Activated CD8-positive, alpha-beta memory T cell treated with anti-CD3 and anti-CD28 coated beads, Interleukin-2, amount 50 U/mL, for 4 hours (primary cell): ENCODE measurements around the gene NPNT.
"Not testable (repeated sequence)": the region's sequence is repeated elsewhere in the genome, so short reads cannot be mapped to it uniquely, and the experiment has no call there.

ENCODE experiments used
- DNase-seq: peaks from one replicate; pipeline ENCODE4 v3.0.0-alpha.2; 2020

Gene NPNT

GRCh38 chr4:105894660-105895582 is at the start of gene NPNT:
TSS of gene NPNT (plus strand) at chr4:105895471. CDS start at chr4:105895653, 182 bp downstream.
- DNase-seq: no peak

GRCh38 chr4:105845559-105845958 is 49.7 kb upstream of the NPNT start:
- no peak for DNase-seq

GRCh38 chr4:105848359-105848758 is 46.9 kb upstream of the NPNT start:
- DNase-seq: not testable (repeated sequence)

- DNase-seq: no peak
Measured at GRCh38 chr4:105851196-105851595, 44.1 kb upstream of the NPNT start.

GRCh38 chr4:105852230-105852629 is 43.0 kb upstream of the NPNT start:
- not testable (repeated sequence) for DNase-seq

GRCh38 chr4:105858466-105859040 is 36.7 kb upstream of the NPNT start:
- DNase-seq: no peak

GRCh38 chr4:105859233-105859632 is 36.0 kb upstream of the NPNT start:
- no peak for DNase-seq

- DNase-seq: no peak
Measured at GRCh38 chr4:105870963-105871362, 24.3 kb upstream of the NPNT start.

GRCh38 chr4:105871997-105872396 is 23.3 kb upstream of the NPNT start:
- DNase-seq: no peak

- DNase-seq: no peak
Measured at GRCh38 chr4:105875233-105875632, 20.0 kb upstream of the NPNT start.

GRCh38 chr4:105878668-105879067 is 16.6 kb upstream of the NPNT start:
- DNase-seq: no peak

- DNase-seq: no peak
Measured at GRCh38 chr4:105887508-105887907, 7.8 kb upstream of the NPNT start.

- no peak for DNase-seq
Measured at GRCh38 chr4:105895583-105896460, 551 bp downstream of the NPNT start.

- no peak for DNase-seq
Measured at GRCh38 chr4:105896461-105896942, 1.2 kb downstream of the NPNT start.

GRCh38 chr4:105896984-105897775 is 1.9 kb downstream of the NPNT start:
- no peak for DNase-seq

GRCh38 chr4:105900541-105900940 is 5.3 kb downstream of the NPNT start:
- no peak for DNase-seq

- DNase-seq: no peak
Measured at GRCh38 chr4:105902550-105903262, 7.4 kb downstream of the NPNT start.

- no peak for DNase-seq
Measured at GRCh38 chr4:105909787-105910281, 14.6 kb downstream of the NPNT start.

- DNase-seq: no peak
Measured at GRCh38 chr4:105911426-105911825, 16.2 kb downstream of the NPNT start.

- DNase-seq: no peak
Measured at GRCh38 chr4:105912633-105913032, 17.4 kb downstream of the NPNT start.

- no peak for DNase-seq
Measured at GRCh38 chr4:105917171-105917685, 22.0 kb downstream of the NPNT start.
